ENCODE results near the gene PPP1R1A. TPM values are rescaled to one million over a fixed set of nuclear protein-coding genes. Genes with fewer than 3 reads are reported as not detected.

Gene PPP1R1A
- total and polyA plus RNA-seq, 12 donors: 39.4 to 378 (median 56.5) TPM

DNA sequence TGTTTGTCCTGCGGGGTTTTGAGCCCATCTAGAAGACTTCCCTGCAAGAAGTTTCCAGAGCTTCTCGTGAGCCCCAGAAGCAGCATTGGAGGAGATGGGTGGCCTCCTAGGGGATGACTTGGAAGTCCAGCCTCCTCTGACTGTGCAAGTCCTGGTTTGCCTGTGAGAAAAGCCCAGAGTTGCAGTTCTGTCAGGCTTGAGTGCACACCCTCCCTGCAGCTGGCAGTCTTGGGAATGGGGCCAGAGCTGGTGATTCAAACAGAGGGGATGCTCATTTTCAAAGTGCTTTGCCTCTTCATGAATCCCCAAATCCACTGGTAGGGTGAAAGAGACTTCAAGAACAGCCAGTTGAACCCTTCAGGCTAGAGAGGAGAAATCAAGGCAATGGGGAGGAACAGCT is 3.9 kb upstream of the PPP1R1A start:
- intact Hi-C loops (cut with DNase I): loop anchor here in 4 of 10 donors (10.0 kb wide), 1 partner anchor 362 kb away; no protein-coding TSS in a partner anchor
- TF ChIP-seq, protein P1, sequence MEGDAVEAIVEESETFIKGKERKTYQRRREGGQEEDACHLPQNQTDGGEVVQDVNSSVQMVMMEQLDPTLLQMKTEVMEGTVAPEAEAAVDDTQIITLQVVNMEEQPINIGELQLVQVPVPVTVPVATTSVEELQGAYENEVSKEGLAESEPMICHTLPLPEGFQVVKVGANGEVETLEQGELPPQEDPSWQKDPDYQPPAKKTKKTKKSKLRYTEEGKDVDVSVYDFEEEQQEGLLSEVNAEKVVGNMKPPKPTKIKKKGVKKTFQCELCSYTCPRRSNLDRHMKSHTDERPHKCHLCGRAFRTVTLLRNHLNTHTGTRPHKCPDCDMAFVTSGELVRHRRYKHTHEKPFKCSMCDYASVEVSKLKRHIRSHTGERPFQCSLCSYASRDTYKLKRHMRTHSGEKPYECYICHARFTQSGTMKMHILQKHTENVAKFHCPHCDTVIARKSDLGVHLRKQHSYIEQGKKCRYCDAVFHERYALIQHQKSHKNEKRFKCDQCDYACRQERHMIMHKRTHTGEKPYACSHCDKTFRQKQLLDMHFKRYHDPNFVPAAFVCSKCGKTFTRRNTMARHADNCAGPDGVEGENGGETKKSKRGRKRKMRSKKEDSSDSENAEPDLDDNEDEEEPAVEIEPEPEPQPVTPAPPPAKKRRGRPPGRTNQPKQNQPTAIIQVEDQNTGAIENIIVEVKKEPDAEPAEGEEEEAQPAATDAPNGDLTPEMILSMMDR (IDR thresholded peaks at IDR 0.05): no peak
- WGBS, 2 donors: 83 to 86% methylated on average over 2 of the region's 2 CpGs
- Histone ChIP-seq H3K4me3 (no peak overlapping the region), H3K4me1 (peaks cover 0 to 33% (median 10%) of the 10 kb centered on the region in 9 donors), H3K36me3 (no peaks in the 10 kb centered on the region), H3K27ac (no peak overlapping the region), H3K27me3 (peaks cover 0 to 59% (median 24%) of the 10 kb centered on the region in 7 donors), H3K9me3 (no peaks in the 10 kb centered on the region)
- ATAC-seq (no peak), DNase-seq (no peak)

DNA sequence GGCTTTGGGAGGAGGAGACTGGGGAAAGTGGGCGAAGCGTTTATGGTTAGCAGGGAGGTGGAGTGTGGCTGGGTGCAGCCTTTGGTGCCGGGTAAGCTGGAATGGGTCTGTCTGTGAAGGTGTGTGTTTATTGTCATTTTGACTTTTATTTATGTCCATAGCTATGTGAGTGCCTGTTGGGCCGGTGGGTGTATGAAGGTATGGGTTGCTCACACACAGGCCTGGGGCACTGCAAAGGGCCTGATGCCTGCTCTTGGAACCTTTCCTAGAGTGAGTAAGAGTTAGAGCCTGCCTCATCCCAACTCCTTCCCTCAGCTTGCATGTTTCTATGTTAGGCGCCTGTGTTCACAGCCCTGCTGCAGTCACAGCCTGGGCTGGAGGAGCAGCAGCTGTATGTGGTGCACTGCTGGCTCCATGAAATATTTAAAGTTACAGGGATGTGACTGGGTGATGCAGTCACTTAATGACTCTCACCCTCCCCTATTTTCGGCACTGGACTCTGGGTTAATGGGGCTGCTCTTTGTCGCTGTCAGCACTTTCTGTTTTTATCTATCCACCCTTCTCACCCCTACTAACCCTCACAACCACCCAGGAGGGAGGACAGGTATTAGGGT is 2.6 kb upstream of the PPP1R1A start:
- Histone ChIP-seq H3K36me3 (no peaks in the 10 kb centered on the region), H3K27ac (peak overlapping the region in 1 of 10 donors; percentile 15), H3K4me3 (no peak overlapping the region), H3K4me1 (peaks cover 0 to 42% (median 10%) of the 10 kb centered on the region in 9 donors), H3K9me3 (no peaks in the 10 kb centered on the region), H3K27me3 (peaks cover 0 to 70% (median 25%) of the 10 kb centered on the region in 7 donors)
- DNase-seq: no peak
- 21 to 32% methylated on average over 7 of the region's 7 CpGs for WGBS, 2 donors
- ATAC-seq: peak; percentile 7 to 64 (median 46)
- TF ChIP-seq, protein P1 (IDR thresholded peaks at IDR 0.05): no peak
- intact Hi-C loops (cut with DNase I): loop anchor here in 4 of 10 donors (10.0 kb wide), 1 partner anchor 364 kb away; no protein-coding TSS in a partner anchor

DNA sequence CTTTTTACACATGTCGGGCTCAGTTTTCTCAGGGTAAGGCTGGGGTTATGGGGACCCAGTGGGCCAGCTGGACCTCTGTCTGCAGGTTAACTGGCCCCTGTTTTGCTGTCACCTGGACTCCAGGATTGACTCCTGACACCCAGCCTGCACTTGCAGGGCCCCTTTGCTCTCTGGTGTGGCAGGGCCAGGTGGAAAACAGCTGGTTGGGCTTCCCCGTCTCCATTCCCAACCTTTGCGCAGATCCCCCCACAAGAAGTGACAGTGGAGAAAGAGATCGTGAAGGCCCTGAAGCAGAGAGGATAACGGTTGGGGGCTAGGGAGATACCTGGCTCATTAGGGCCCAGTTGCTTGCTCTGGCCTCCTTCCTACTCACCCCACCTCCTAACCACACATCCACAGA is 1.5 kb upstream of the PPP1R1A start:
- intact Hi-C loops (cut with DNase I): loop anchor here in 5 of 10 donors (10.0 kb wide), 1 partner anchor 365 kb away; no protein-coding TSS in a partner anchor
- Histone ChIP-seq H3K36me3 (no peaks in the 10 kb centered on the region), H3K27me3 (peaks cover 0 to 71% (median 25%) of the 10 kb centered on the region in 7 donors), H3K27ac (no peak overlapping the region), H3K4me1 (peaks cover 0 to 42% (median 10%) of the 10 kb centered on the region in 9 donors), H3K9me3 (no peaks in the 10 kb centered on the region), H3K4me3 (no peak overlapping the region)
- WGBS, 2 donors: 56 to 65% methylated on average over 5 of the region's 5 CpGs
- DNase-seq: no peak
- no peak for ATAC-seq
- TF ChIP-seq, protein P1 (IDR thresholded peaks at IDR 0.05): no peak

DNA sequence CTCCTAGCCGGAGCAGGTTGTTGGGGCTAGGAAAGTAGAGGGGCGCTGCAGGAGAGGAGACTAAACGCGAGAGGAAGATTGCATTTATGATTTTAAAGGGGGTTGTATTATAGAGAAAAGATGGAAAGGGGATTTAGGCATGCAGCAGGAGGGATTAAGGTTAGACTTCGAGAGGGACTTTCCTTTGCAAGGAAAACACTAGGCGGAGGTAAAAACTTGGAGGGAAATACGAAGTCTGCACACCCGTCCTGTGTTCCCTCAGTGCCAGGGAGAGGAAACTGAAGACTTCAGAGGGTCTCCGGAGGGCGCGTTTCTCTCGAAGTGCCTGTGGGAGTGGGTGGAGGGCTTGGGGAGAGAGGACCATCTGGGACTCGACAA is 420 bp upstream of the PPP1R1A start:
- no peaks in the 10 kb centered on the region for H3K36me3 ChIP-seq
- TF ChIP-seq, protein P1 (IDR thresholded peaks at IDR 0.05): no peak

More for the DNA sequence above, 420 bp upstream of the PPP1R1A start:
- DNase-seq: no peak
- Histone ChIP-seq H3K27ac (peak overlapping the region in 1 of 10 donors; percentile 65), H3K27me3 (peaks cover 0 to 76% (median 25%) of the 10 kb centered on the region in 7 donors), H3K4me1 (peaks cover 0 to 42% (median 10%) of the 10 kb centered on the region in 9 donors), H3K4me3 (peak overlapping the region in 9 of 10 donors; percentile 48 to 64 (median 60)), H3K9me3 (no peaks in the 10 kb centered on the region)
- ATAC-seq: no peak
- intact Hi-C loops (cut with DNase I): loop anchor here in 1 of 10 donors (10.0 kb wide), 1 partner anchor 366 kb away; no protein-coding TSS in a partner anchor
- WGBS, 2 donors: 20 to 24% methylated on average over 13 of the region's 13 CpGs
